ENCODE measurements around the gene ITPR2.

ITPR2 gene

DNA sequence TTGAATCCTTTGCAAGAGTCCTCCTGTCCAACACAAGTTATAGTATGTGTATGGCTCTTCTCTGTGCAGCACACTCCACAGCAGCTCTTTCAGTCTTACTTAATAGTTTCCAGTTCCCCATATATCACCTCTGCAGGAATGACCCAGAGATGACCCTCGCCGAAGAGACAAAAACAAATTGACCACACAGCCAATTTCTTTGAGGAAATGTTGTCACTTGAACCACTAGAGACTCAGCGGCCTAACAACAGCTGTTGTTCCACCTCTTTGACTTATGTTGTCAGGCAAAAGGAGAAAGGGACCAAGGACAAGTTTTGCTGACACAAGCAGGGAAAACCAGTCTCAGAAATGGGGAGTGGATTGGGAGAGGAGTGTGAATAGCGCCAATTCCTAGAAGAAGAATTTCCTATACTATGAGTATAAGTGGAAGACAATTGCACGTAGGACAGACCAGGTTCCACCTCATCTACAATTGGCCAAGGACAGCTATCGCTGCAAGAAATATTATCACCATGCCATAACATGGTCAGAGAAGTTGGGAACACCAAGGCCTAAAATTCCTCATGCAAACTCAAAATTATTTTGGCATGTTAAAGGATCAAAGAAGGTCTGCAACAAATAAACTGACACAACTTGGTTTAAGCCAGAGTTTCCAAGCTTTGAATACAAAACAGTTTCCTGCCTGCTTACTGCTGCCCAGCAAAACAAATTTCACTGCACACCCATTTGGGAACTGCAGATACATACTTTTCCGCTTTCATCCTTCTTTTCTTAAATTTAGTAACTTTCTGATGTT lies 41.7 kb upstream of the ITPR2 start:
- no peaks in the 10 kb centered on the region for H3K27me3 ChIP-seq (ENCODE audit: insufficient read depth, poor library complexity, severe bottlenecking)
- H3K4me3 ChIP-seq (replicated peaks; ENCODE audit: insufficient read depth, low read length): no peak overlapping the region
- TF ChIP-seq, protein P1, sequence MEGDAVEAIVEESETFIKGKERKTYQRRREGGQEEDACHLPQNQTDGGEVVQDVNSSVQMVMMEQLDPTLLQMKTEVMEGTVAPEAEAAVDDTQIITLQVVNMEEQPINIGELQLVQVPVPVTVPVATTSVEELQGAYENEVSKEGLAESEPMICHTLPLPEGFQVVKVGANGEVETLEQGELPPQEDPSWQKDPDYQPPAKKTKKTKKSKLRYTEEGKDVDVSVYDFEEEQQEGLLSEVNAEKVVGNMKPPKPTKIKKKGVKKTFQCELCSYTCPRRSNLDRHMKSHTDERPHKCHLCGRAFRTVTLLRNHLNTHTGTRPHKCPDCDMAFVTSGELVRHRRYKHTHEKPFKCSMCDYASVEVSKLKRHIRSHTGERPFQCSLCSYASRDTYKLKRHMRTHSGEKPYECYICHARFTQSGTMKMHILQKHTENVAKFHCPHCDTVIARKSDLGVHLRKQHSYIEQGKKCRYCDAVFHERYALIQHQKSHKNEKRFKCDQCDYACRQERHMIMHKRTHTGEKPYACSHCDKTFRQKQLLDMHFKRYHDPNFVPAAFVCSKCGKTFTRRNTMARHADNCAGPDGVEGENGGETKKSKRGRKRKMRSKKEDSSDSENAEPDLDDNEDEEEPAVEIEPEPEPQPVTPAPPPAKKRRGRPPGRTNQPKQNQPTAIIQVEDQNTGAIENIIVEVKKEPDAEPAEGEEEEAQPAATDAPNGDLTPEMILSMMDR (IDR thresholded peaks at IDR 0.05; ENCODE audit: insufficient read depth, low read length): no peak
- TF ChIP-seq, protein P2, sequence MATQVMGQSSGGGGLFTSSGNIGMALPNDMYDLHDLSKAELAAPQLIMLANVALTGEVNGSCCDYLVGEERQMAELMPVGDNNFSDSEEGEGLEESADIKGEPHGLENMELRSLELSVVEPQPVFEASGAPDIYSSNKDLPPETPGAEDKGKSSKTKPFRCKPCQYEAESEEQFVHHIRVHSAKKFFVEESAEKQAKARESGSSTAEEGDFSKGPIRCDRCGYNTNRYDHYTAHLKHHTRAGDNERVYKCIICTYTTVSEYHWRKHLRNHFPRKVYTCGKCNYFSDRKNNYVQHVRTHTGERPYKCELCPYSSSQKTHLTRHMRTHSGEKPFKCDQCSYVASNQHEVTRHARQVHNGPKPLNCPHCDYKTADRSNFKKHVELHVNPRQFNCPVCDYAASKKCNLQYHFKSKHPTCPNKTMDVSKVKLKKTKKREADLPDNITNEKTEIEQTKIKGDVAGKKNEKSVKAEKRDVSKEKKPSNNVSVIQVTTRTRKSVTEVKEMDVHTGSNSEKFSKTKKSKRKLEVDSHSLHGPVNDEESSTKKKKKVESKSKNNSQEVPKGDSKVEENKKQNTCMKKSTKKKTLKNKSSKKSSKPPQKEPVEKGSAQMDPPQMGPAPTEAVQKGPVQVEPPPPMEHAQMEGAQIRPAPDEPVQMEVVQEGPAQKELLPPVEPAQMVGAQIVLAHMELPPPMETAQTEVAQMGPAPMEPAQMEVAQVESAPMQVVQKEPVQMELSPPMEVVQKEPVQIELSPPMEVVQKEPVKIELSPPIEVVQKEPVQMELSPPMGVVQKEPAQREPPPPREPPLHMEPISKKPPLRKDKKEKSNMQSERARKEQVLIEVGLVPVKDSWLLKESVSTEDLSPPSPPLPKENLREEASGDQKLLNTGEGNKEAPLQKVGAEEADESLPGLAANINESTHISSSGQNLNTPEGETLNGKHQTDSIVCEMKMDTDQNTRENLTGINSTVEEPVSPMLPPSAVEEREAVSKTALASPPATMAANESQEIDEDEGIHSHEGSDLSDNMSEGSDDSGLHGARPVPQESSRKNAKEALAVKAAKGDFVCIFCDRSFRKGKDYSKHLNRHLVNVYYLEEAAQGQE (IDR thresholded peaks at IDR 0.05; ENCODE audit: insufficient replicate concordance, low read depth): no peak
- TF ChIP-seq POLR2AphosphoS5 (IDR thresholded peaks at IDR 0.05; ENCODE audit: low read depth) (peak; percentile 72), SPI1 (IDR thresholded peaks at IDR 0.05; ENCODE audit: borderline replicate concordance, low read depth) (peak; percentile 87; the same call in 1 of the 2 replicates), GABPA (IDR thresholded peaks at IDR 0.05; ENCODE audit: low read depth) (no peak)
- H3K27ac ChIP-seq (replicated peaks): peak overlapping the region; percentile 65
- peak; percentile 67 to 88 for DNase-seq (ENCODE audit: low read depth in 1 of 2, low spot score in 1 of 2)

DNA sequence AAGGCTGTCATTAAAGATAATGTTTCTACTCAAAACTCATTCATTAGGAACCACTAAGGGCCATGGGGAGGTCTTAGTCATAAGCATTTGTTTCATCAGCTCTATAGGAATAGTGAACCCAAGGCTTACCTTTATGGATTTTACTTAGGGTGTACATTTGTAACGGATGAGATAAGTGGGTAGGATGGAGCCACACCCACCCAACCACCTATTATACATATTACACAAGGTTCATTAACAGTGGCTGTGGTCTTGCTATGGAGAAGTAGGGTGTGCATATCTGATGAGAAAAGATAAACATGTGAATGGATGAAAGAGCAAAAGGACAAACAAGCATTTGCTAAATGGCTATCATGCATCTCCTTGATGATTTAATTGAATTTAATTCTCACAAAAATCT lies 39.6 kb upstream of the ITPR2 start:
- TF ChIP-seq, protein P1 (IDR thresholded peaks at IDR 0.05; ENCODE audit: insufficient read depth, low read length): no peak
- TF ChIP-seq GABPA (IDR thresholded peaks at IDR 0.05; ENCODE audit: low read depth): no peak
- no peak for TF ChIP-seq SPI1 (IDR thresholded peaks at IDR 0.05; ENCODE audit: borderline replicate concordance, low read depth)
- no peak for TF ChIP-seq POLR2AphosphoS5 (IDR thresholded peaks at IDR 0.05; ENCODE audit: low read depth)
- TF ChIP-seq, protein P2 (IDR thresholded peaks at IDR 0.05; ENCODE audit: insufficient replicate concordance, low read depth): no peak
- peak overlapping the region; percentile 5; the same call in 1 of the 2 replicates for H3K27ac ChIP-seq (replicated peaks)
- peak; percentile 37 to 48 for DNase-seq (ENCODE audit: low read depth in 1 of 2, low spot score in 1 of 2)
- H3K4me3 ChIP-seq (replicated peaks; ENCODE audit: insufficient read depth, low read length): no peak overlapping the region
- no peaks in the 10 kb centered on the region for H3K27me3 ChIP-seq (ENCODE audit: insufficient read depth, poor library complexity, severe bottlenecking)

DNA sequence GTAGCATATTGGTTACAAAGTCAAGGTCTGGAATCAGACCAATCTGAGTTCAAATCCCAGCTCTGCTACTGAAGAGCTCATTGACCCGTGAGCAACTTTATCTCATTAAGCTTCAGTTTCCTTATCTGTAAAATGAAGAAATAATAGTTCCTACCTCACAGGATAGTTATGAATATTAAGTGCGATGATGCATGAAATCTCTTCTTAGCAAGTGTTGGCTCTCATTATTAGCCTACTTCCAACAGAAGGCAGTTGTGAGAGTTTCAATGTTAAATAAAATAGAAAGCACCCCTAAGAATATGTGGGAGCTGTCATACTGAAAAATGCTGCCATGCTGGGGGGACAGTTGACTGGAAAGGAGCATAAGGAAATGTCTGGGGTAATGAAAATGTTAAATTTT lies 39.0 kb upstream of the ITPR2 start:
- H3K27ac ChIP-seq (replicated peaks): 0 out of 2 replicates have a peak overlapping the region, but pooled peaks have one; percentile 5
- no peak for DNase-seq (ENCODE audit: low read depth in 1 of 2, low spot score in 1 of 2)
- no peak overlapping the region for H3K4me3 ChIP-seq (replicated peaks; ENCODE audit: insufficient read depth, low read length)
- no peaks in the 10 kb centered on the region for H3K27me3 ChIP-seq (ENCODE audit: insufficient read depth, poor library complexity, severe bottlenecking)
- TF ChIP-seq GABPA (IDR thresholded peaks at IDR 0.05; ENCODE audit: low read depth): no peak
- TF ChIP-seq, protein P2 (IDR thresholded peaks at IDR 0.05; ENCODE audit: insufficient replicate concordance, low read depth): no peak
- TF ChIP-seq, protein P1 (IDR thresholded peaks at IDR 0.05; ENCODE audit: insufficient read depth, low read length): no peak

Data from HL-60 (cell line).